Erythroblast (primary cell): ENCODE data around the gene LRG1.

Experiments
- GATA1 ChIP-seq: IDR thresholded peaks from 2 replicates; pipeline ENCODE4 v1.6.1; 2011; ENCODE audit warnings: low read depth, mild to moderate bottlenecking, control low read depth, low read length, moderate library complexity
- POLR2A ChIP-seq: IDR thresholded peaks from 2 replicates; pipeline ENCODE4 v1.6.1; 2011; ENCODE audit warnings: mild to moderate bottlenecking, low read length

DNA sequence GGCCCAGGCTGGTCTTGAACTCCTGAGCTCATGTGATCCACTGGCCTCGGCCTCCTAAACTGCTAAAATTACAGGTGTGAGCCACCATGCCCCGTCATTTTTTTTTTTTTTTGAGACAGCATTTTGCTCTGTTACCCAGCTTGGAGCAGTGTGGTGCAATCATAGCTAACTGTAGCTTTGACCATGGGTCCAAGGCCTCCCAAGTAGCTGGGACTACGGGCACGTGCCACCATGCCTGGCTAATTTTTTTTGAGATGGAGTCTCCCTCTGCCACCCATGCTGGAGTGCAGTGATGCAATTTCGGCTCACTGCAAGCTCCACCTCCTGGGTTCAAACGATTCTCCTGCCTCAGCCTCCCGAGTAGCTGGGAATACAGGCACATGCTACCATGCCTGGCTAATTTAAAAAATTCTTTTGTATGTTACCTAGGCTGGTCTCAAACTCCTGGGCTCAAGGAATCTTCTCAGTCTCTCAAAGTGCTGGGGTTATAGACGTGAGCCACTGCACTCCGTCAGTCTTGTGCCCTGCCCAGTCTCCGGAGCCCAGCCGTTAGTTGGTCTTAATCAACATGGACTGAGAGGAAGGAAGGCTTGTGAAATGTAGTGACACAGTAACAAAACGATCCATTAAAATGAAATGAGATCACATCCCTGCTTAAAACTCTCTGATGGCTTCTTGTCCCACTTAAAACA lies 1.4 kb upstream of the LRG1 start:
- TF ChIP-seq POLR2A (no peak), GATA1 (no peak)
